ENCODE measurements around the gene ANKS3. TPM values are rescaled to one million over a fixed set of nuclear protein-coding genes. Genes with fewer than 3 reads are reported as not detected.

Gene ANKS3, protein sequence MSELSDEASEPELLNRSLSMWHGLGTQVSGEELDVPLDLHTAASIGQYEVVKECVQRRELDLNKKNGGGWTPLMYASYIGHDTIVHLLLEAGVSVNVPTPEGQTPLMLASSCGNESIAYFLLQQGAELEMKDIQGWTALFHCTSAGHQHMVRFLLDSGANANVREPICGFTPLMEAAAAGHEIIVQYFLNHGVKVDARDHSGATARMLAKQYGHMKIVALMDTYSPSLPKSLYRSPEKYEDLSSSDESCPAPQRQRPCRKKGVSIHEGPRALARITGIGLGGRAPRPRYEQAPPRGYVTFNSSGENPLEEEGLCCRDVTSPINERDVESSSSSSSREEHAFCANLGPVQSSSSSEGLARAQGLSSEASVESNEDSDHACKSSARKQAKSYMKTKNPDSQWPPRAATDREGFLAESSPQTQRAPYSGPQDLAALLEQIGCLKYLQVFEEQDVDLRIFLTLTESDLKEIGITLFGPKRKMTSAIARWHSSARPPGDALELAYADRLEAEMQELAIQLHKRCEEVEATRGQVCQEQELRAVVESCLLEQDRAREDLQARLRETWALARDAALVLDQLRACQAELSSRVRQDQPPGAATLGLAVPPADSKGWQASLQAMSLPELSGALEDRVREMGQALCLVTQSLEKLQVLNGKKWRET
- 10 to 100 TPM in 3 of 4 donors, 1 to 10 TPM in 1; 2.4 to 51.7 (median 33.1) TPM for total RNA-seq

DNA sequence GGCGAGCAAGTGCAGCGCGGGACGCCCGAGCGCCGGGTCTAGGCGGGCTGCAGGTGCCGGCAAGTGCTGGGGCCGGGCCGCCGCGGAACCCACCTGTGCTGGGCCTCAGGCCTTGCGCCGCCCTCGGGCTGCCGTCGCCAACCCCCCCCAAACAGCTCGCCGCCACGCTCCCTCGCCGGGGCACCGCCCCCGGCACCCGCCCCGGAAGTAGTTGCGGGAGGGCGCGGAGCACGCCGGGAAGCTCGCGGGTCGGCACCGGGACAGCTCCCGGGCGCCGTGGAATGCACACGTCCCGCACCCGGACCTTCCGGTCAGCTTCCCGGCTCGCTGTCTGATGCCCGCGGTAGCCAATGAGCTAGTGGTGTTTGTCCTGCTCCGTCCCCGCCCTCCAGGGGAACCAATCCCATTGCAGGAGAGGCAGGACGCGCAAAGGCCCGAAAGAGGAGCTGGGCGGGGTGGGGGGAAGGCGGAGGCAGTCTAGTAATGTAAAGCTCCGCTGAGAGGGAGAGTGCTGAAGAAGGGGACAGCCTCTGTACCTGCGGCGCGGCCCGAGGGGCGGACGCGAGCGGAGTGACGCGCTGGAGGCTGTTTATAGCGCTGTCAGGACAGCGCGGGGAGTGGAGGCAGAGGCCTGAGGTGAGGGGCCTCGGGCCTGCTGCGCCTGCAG lies at the start of gene ANKS3, which contains the start of gene DNAAF8:
Gene ANKS3 (minus strand): TSS at position 209 of the 667 bp plus-strand sequence. CDS start 4,122 bp downstream, outside the sequence.
Gene DNAAF8 (plus strand): TSS at position 475 of the 667 bp plus-strand sequence. CDS start 1,978 bp downstream, outside the sequence.
- H3K4me1 ChIP-seq: peaks cover 0 to 4% of the 10 kb centered on the region in 2 donors
- no peaks in the 10 kb centered on the region for H3K36me3 ChIP-seq
- TF ChIP-seq, protein P1, sequence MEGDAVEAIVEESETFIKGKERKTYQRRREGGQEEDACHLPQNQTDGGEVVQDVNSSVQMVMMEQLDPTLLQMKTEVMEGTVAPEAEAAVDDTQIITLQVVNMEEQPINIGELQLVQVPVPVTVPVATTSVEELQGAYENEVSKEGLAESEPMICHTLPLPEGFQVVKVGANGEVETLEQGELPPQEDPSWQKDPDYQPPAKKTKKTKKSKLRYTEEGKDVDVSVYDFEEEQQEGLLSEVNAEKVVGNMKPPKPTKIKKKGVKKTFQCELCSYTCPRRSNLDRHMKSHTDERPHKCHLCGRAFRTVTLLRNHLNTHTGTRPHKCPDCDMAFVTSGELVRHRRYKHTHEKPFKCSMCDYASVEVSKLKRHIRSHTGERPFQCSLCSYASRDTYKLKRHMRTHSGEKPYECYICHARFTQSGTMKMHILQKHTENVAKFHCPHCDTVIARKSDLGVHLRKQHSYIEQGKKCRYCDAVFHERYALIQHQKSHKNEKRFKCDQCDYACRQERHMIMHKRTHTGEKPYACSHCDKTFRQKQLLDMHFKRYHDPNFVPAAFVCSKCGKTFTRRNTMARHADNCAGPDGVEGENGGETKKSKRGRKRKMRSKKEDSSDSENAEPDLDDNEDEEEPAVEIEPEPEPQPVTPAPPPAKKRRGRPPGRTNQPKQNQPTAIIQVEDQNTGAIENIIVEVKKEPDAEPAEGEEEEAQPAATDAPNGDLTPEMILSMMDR (IDR thresholded peaks at IDR 0.05): no peak
- peak in 1 of 2 donors; percentile 58 for TF ChIP-seq POLR2A (IDR thresholded peaks at IDR 0.05)
- H3K27me3 ChIP-seq: no peaks in the 10 kb centered on the region
- intact Hi-C loops (cut with DNase I; ENCODE audit: low total_unique reads): no loop called here
- peak within 1 kb of the TSS; percentile 95 to 99 for H3K4me3 ChIP-seq
- peak within 1 kb of the TSS; percentile 60 to 73 for H3K27ac ChIP-seq
- DNase-seq: peak; percentile 93 to 95
- no peaks in the 10 kb centered on the region for H3K9me3 ChIP-seq

DNA sequence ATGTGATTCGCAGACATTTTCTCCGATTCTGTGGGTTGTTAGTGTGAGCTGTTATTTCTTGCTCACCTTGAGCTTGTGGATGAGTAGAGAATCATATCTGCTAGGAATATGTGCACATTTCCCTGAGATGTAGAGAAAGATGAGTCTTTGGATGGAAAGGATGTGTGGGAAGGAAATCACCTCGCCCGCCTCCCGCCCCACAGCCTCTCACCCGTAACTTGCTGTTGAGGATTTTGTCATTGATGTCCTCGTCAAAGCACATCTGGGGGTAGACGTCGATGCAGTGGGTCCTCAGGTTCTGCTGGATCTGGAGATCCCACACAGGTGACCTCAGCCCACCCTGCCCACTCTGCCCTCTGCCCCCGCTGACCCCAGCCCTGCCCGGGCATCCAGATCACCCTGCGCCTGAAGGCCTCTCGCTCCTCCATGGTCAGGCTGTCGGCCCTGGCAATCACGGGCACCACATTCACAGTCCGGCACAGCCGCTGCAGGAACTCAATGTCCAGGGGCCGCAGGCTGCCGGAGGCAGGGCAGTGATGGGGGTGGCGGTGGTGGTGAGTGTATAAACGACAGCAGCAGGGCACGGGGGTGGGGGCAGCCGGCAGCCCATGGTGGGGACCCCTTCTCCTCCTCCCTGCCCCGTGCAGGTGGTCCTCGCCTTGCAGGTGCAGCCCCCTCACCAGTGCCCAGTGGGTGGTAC lies 49.3 kb upstream of the ANKS3 start:
- intact Hi-C loops (cut with DNase I; ENCODE audit: low total_unique reads): no loop called here
- DNase-seq: no peak
- Histone ChIP-seq H3K27me3 (no peaks in the 10 kb centered on the region), H3K4me3 (no peak overlapping the region), H3K9me3 (no peaks in the 10 kb centered on the region), H3K36me3 (no peaks in the 10 kb centered on the region), H3K4me1 (no peaks in the 10 kb centered on the region), H3K27ac (no peak overlapping the region)
- TF ChIP-seq, protein P1 (IDR thresholded peaks at IDR 0.05): no peak
- no peak for TF ChIP-seq POLR2A (IDR thresholded peaks at IDR 0.05)

DNA sequence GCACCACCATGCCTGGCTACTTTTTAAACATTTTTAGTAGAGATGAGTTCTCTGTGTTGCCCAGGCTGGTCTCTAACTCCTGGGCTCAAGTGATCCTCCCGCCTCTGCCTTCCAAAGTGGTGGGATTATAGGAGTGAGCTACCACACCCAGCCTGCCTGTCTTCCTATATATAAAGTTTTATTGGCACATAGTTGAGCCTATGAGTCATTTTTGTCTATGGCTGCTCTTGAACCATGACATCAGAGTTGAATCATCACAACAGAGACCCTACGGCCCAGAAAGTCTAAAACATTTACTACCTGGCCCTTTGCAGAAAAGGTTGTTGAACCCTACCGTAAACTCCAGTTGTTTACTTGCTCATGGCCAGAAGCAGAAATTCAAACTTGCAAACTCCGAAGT lies 46.2 kb upstream of the ANKS3 start:
- no peak for DNase-seq
- Histone ChIP-seq H3K4me3 (no peak overlapping the region), H3K4me1 (no peaks in the 10 kb centered on the region), H3K9me3 (no peaks in the 10 kb centered on the region), H3K36me3 (no peaks in the 10 kb centered on the region), H3K27ac (no peak overlapping the region), H3K27me3 (no peaks in the 10 kb centered on the region)
- no peak for TF ChIP-seq POLR2A (IDR thresholded peaks at IDR 0.05)
- TF ChIP-seq, protein P1 (IDR thresholded peaks at IDR 0.05): no peak
- intact Hi-C loops (cut with DNase I; ENCODE audit: low total_unique reads): no loop called here

DNA sequence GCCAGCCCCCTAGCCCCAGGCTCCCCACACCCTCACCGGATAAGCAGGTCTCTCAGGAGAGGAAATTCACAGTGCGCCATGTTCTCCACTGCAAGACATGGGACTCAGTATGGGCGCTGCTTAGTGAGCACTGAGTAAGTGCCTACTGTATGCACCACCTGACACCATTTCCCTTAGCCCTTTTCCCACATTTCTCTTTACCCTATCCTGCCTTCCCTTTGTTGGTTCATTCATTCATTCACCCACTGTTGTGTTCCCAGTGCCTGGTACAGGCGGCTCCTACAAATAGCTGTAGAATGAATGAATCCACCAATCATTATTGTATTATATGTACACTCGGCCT lies 44.0 kb upstream of the ANKS3 start:
- Histone ChIP-seq H3K4me1 (no peaks in the 10 kb centered on the region), H3K4me3 (no peak overlapping the region), H3K9me3 (no peaks in the 10 kb centered on the region), H3K27me3 (no peaks in the 10 kb centered on the region), H3K27ac (no peak overlapping the region), H3K36me3 (no peaks in the 10 kb centered on the region)
- no peak for DNase-seq
- intact Hi-C loops (cut with DNase I; ENCODE audit: low total_unique reads): no loop called here
- no peak for TF ChIP-seq POLR2A (IDR thresholded peaks at IDR 0.05)
- TF ChIP-seq, protein P1 (IDR thresholded peaks at IDR 0.05): no peak
